ENCODE measurements around the gene MS4A4E. TPM values are rescaled to one million over a fixed set of nuclear protein-coding genes. Genes with fewer than 3 reads are reported as not detected.

Gene MS4A4E
- total and polyA plus RNA-seq, 2 of the 8 experiments (the other 6 are each of a cell fraction or from before 2014, with no cell fraction given) = not detected

DNA sequence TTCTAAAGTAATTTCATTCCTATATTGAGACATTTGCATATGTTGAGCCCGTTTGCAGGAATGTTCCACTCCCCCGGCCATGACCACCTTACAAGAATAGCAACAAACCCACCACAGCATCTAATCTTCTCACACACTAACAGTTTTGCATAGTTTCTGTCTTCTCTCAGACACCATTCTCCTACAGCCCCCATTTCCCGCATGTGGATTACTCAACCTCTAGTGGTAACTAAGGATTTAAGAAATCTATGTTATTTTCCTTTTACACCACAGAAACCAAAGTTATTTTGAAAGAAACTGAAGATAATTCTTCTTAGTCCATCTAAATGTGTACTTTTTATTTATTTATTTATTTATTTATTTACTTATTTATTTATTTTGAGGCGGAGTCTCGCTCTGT lies 2.3 kb downstream of the MS4A4E start:
- H3K56ac ChIP-seq (replicated peaks; ENCODE audit: insufficient read length, low read depth, low read length) = no peak overlapping the region
- DNase-seq (ENCODE audit: low read depth in 1 of 2, low spot score in 2 of 2) = no peak
- H3K4me3 ChIP-seq (ENCODE audit: extremely low read depth in 1 of 4, insufficient read depth in 2 of 4, low read depth in 3 of 4, low read length in 4 of 4) = no peak overlapping the region
- H3K14ac ChIP-seq (ENCODE audit: insufficient read length) = no peak overlapping the region
- H3K27ac ChIP-seq (ENCODE audit: low read depth, low read length) = no peak overlapping the region
- H3K4me1 ChIP-seq (replicated peaks in 1 of 4; ENCODE audit: control insufficient read depth in 3 of 4, insufficient read depth in 4 of 4, low read length in 3 of 4) = no peaks in the 10 kb centered on the region
- no peak overlapping the region for H4K91ac ChIP-seq (replicated peaks; ENCODE audit: insufficient read length, low read length)
- no peaks in the 10 kb centered on the region for H3K9me3 ChIP-seq (ENCODE audit: insufficient read depth in 2 of 2, low read depth in 1 of 2, low read length in 1 of 2)
- H3K23me2 ChIP-seq (ENCODE audit: low read depth, low read length) = peaks cover 2% of the 10 kb centered on the region; the same call in 1 of the 2 replicates
- H4K20me1 ChIP-seq (replicated peaks in 1 of 2; ENCODE audit: control insufficient read depth in 1 of 2, insufficient read depth in 2 of 2, low read length in 2 of 2) = no peaks in the 10 kb centered on the region
- ChIA-PET POLR2A (ENCODE audit: partially characterized antibody) (no interaction called here), CTCF (ENCODE audit: partially characterized antibody) (no interaction called here)
- no peak overlapping the region for H2BK20ac ChIP-seq (ENCODE audit: low read length)
- H3K36me3 ChIP-seq (ENCODE audit: control insufficient read depth in 2 of 4, insufficient read depth in 4 of 4, low read length in 3 of 4) = no peaks in the 10 kb centered on the region
- H3K27me3 ChIP-seq (replicated peaks in 1 of 4; ENCODE audit: control insufficient read depth in 3 of 4, extremely low read depth in 1 of 4, insufficient read depth in 3 of 4, low read length in 3 of 4) = no peaks in the 10 kb centered on the region
- H2AK5ac ChIP-seq (ENCODE audit: low read depth, low read length) = no peak overlapping the region
- H2AFZ ChIP-seq (ENCODE audit: low read length) = no peak overlapping the region
- H2BK12ac ChIP-seq (ENCODE audit: low read depth, low read length) = no peak overlapping the region
- no peak overlapping the region for H3K4ac ChIP-seq (replicated peaks; ENCODE audit: insufficient read length, low read depth, low read length)
- H4K8ac ChIP-seq (ENCODE audit: extremely low read depth, insufficient read depth, low read length) = no peak overlapping the region
- 93% methylated on average over 5 of the region's 5 CpGs; no CpG with 5 or more reads in 1 of the 2 experiments for WGBS, 2 experiments (ENCODE audit: extremely low coverage in 1 of 2, insufficient coverage in 1 of 2, insufficient read length in 1 of 2, insufficient replicate concordance in 2 of 2, low coverage in 1 of 2, low lambda C conversion rate in 2 of 2, missing lambda C conversion rate in 1 of 2)
- no peak overlapping the region for H3K23ac ChIP-seq (ENCODE audit: insufficient read length)
- no peaks in the 10 kb centered on the region for H3K79me2 ChIP-seq (ENCODE audit: control insufficient read depth in 1 of 2, insufficient read depth in 2 of 2, low read length in 2 of 2)
- no peak overlapping the region for H3K4me2 ChIP-seq (ENCODE audit: insufficient read depth in 1 of 2, low read depth in 2 of 2, low read length in 2 of 2)
- H2BK15ac ChIP-seq (ENCODE audit: low read length) = no peak overlapping the region
- H2BK120ac ChIP-seq (replicated peaks; ENCODE audit: low read depth, low read length) = no peak overlapping the region
- FAIRE-seq = no peak
- no peak overlapping the region for H3K18ac ChIP-seq (ENCODE audit: extremely low read depth, low read length)
- no peaks in the 10 kb centered on the region for H3K79me1 ChIP-seq (ENCODE audit: low read depth, low read length)
- no peak overlapping the region for H3K9ac ChIP-seq (replicated peaks in 1 of 4; ENCODE audit: extremely low read depth in 1 of 4, low read depth in 3 of 4, low read length in 3 of 4)
- no peak overlapping the region for H4K5ac ChIP-seq (ENCODE audit: insufficient read length, low read depth, low read length)
- H2BK5ac ChIP-seq (ENCODE audit: low read depth, low read length) = no peak overlapping the region
- TF ChIP-seq BCL11A (IDR thresholded peaks at IDR 0.05; ENCODE audit: low read depth in 2 of 2, low read length in 2 of 2) (no peak), KDM1A (IDR thresholded peaks at IDR 0.05; ENCODE audit: borderline replicate concordance, low read length) (no peak)
